ENCODE results near the gene ANKLE2. TPM values are rescaled to one million over a fixed set of nuclear protein-coding genes. Genes with fewer than 3 reads are reported as not detected.

Gene ANKLE2
- total RNA-seq, 1 experiment from 2014 or later = 80.3 TPM

DNA sequence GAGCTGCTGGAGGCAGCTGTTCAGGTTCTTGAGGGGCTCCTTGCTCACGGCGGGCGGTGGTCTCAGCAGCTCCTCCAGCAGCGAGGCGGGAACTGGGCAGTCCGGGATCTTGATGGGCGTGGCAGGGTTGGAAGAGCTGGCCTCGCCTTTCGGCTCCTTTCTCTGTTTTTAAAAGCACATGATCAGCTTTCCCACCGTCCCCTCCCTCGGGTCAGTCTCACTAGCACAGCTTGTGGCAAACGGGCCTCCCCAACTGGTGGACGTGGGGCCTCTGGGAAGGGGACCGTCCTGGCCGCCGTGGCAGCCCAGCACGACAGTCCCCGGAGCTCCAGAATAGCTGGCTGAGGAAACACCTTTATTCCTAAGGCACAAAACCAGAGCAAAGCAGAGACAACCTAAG is 12.5 kb upstream of the ANKLE2 start:
- Histone ChIP-seq H3K27me3 (ENCODE audit: insufficient read depth, low read length) (no peaks in the 10 kb centered on the region), H4K91ac (ENCODE audit: insufficient read length, low read depth, low read length) (no peak overlapping the region), H3K56ac (ENCODE audit: insufficient read length, low read depth, low read length) (no peak overlapping the region), H3K18ac (ENCODE audit: insufficient read length, low read depth, low read length) (no peak overlapping the region), H2BK12ac (ENCODE audit: insufficient read length, low read depth, low read length) (no peak overlapping the region), H2BK15ac (ENCODE audit: low read depth, low read length) (no peak overlapping the region), H4K20me1 (ENCODE audit: control insufficient read depth, insufficient read depth, insufficient read length) (no peaks in the 10 kb centered on the region), H2BK20ac (ENCODE audit: low read depth, low read length, poor library complexity, severe bottlenecking) (no peak overlapping the region), H3K4me2 (ENCODE audit: insufficient read depth, insufficient read length, low read length) (no peak overlapping the region), H2BK120ac (ENCODE audit: low read depth, low read length, poor library complexity, severe bottlenecking) (no peak overlapping the region), H2BK5ac (ENCODE audit: insufficient read length, low read length) (no peak overlapping the region), H3K14ac (ENCODE audit: insufficient read depth, low read length) (no peak overlapping the region), H3K4ac (ENCODE audit: low read depth, low read length) (no peak overlapping the region), H4K8ac (replicated peaks; ENCODE audit: insufficient read length, low read depth, low read length) (no peak overlapping the region), H3K79me1 (ENCODE audit: insufficient read depth, low read depth, low read length, poor library complexity, severe bottlenecking) (no peaks in the 10 kb centered on the region), H2AK5ac (ENCODE audit: insufficient read length, low read length) (no peak overlapping the region), H3K79me2 (ENCODE audit: insufficient read depth, low read length) (no peaks in the 10 kb centered on the region), H4K5ac (ENCODE audit: insufficient read length, low read depth, low read length) (no peak overlapping the region), H3K27ac (ENCODE audit: insufficient read length, low read depth, low read length) (no peak overlapping the region), H3K23me2 (ENCODE audit: insufficient read length, low read depth, low read length, poor library complexity, severe bottlenecking) (no peaks in the 10 kb centered on the region), H3K23ac (ENCODE audit: insufficient read length, low read depth, low read length) (no peak overlapping the region), H3K9ac (ENCODE audit: extremely low read depth, insufficient read length, low read length) (no peak overlapping the region), H3T11ph (ENCODE audit: low read length) (no peak overlapping the region), H3K9me3 (ENCODE audit: control insufficient read depth, low read depth, low read length) (no peaks in the 10 kb centered on the region), H2AFZ (ENCODE audit: low read length) (no peak overlapping the region), H3K4me1 (ENCODE audit: insufficient read depth, low read length) (no peaks in the 10 kb centered on the region)
- no peak overlapping the region for H3K4me3 Mint-ChIP-seq
- peaks cover 14 to 70% (median 50%) of the 10 kb centered on the region in 3 experiments for H3K36me3 Mint-ChIP-seq (ENCODE audit: insufficient read depth in 1 of 3, low read depth in 3 of 3)
- no peaks in the 10 kb centered on the region for H3K27me3 Mint-ChIP-seq (ENCODE audit: low read depth)
- H3K9me3 Mint-ChIP-seq = no peaks in the 10 kb centered on the region
- H3K27ac Mint-ChIP-seq = no peak overlapping the region
- no peak for DNase-seq
- TF ChIP-seq, protein P1, sequence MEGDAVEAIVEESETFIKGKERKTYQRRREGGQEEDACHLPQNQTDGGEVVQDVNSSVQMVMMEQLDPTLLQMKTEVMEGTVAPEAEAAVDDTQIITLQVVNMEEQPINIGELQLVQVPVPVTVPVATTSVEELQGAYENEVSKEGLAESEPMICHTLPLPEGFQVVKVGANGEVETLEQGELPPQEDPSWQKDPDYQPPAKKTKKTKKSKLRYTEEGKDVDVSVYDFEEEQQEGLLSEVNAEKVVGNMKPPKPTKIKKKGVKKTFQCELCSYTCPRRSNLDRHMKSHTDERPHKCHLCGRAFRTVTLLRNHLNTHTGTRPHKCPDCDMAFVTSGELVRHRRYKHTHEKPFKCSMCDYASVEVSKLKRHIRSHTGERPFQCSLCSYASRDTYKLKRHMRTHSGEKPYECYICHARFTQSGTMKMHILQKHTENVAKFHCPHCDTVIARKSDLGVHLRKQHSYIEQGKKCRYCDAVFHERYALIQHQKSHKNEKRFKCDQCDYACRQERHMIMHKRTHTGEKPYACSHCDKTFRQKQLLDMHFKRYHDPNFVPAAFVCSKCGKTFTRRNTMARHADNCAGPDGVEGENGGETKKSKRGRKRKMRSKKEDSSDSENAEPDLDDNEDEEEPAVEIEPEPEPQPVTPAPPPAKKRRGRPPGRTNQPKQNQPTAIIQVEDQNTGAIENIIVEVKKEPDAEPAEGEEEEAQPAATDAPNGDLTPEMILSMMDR (conservative IDR thresholded peaks at IDR 0.05) = no peak
- WGBS (ENCODE audit: extremely low coverage, insufficient read length, low lambda C conversion rate) = no CpG with 5 or more reads among the region's 18 CpGs
- 0 out of 4 replicates have a peak, but pooled peaks cover 0 to under 1% of the 10 kb centered on the region in 2 experiments for H3K4me1 Mint-ChIP-seq
